Pancreas (tissue), 10 donors: ENCODE results near the gene CFAP57. TPM values are rescaled to one million over a fixed set of nuclear protein-coding genes. Genes with fewer than 3 reads are reported as not detected.
A peak's percentile ranks its signal among the peaks of the same experiment; 100 is the strongest.

ENCODE experiments used
- ATAC-seq, 4 donors: fragments of 200-7000 bp; cut with Tn5 transposase; one replicate each; pipeline versions ENCODE4 v1.8.0 to v1.9.1; 2020; ENCODE audit warnings: mild to moderate bottlenecking in 4 of 4, moderate library complexity in 4 of 4
- DNase-seq, 6 donors: peaks; one replicate each; pipeline ENCODE4 v3.0.0-alpha.2; 2020
- FAIRE-seq: peaks from 2 replicates; lab custom pipeline; 2012; peaks lifted over from hg19 to GRCh38; lab: Jason Lieb, UNC
- H3K27ac ChIP-seq, 4 donors: fragments of 200-600 bp; sonication (generic); 1 replicate in 3 of 4; 2 replicates in 1 of 4; pipeline versions ENCODE4 v1.5.0 to v1.8.0; 2020
- H3K27me3 ChIP-seq, 4 donors: fragments of 200-600 bp; one replicate each; pipeline ENCODE4 v1.8.0; 2021
- H3K36me3 ChIP-seq, 3 donors: fragments of 200-600 bp; sonication (generic) in 1 of 3; one replicate each; pipeline versions ENCODE4 v1.5.0 to v1.8.0; 2020 to 2021
- H3K4me1 ChIP-seq, 3 donors: fragments of 200-600 bp; one replicate each; pipeline ENCODE4 v1.8.0; 2021
- H3K4me3 ChIP-seq, 4 donors: fragments of 200-600 bp; sonication (generic) in 2 of 4; one replicate each; pipeline versions ENCODE4 v1.5.0 to v1.8.0; 2020 to 2021
- H3K9me3 ChIP-seq, 4 donors: fragments of 200-600 bp; one replicate each; pipeline ENCODE4 v1.8.0; 2021
- CTCF ChIP-seq, 4 donors: fragments of 200-600 bp; sonication (generic) in 3 of 4; IDR thresholded peaks; one replicate each; pipeline versions ENCODE4 v1.5.0 to v1.8.0; 2021; ENCODE audit warnings: antibody characterized with exemption in 4 of 4
- WGBS, 2 donors: extraction: QIAGEN DNeasy Blood & Tissue Kit; methylation state at CpG; one replicate each; pipeline ENCODE4 v1.1.7; 2013; 5-methylcytosine and 5-hydroxymethylcytosine counted together
- intact Hi-C, 3 donors: fragments of 100-400 bp; cut with DNase I; formaldehyde crosslinking; loops; one replicate each; pipeline versions ENCODE4 v1.11.1 to v1.14.2; 2022
- polyA plus RNA-seq, 2 donors: library from polyadenylated mRNA; stranded (reverse); fragments of 200-250 nt; gene quantifications; one replicate each; pipeline ENCODE4 v1.2.3, GENCODE V29; 2013
- total RNA-seq, 6 donors: library from RNA; stranded (reverse); fragmentation: NEBNext Ultra II Directional in 4 of 6; extraction: Animal tissue kit (Norgen Biotek cat#: 25700) in 4 of 6; gene quantifications; one replicate each; pipeline versions ENCODE4 v1.2.1 to v1.2.4, GENCODE V29; 2021 to 2023
- donor health status: healthy with polysubstance abuse.
- donor health status: DM: no; HTN: no; CAD: no; lungs with moderate emphysema.
- donor health status: DM: no; HTN: no; CAD: no.
- donor health status: control.
- donor health status: control.
- donor health status: Bipolar disorder and iron deficiency.
- donor health status: DM: yes; HTN: yes; CAD: no.
- donor health status: DM: no; HTN: no; CAD: no.
- donor health status: DM: no; HTN: no; CAD: no.
- donor health status: DM: yes; HTN: yes; CAD: no.

Gene CFAP57
- total and polyA plus RNA-seq, 8 donors = 0.14 to 0.61 (median 0.21) TPM

- Histone ChIP-seq H3K36me3 (peaks cover 0 to 5% (median 0%) of the 10 kb centered on the region in 3 donors), H3K27me3 (no peaks in the 10 kb centered on the region), H3K4me3 (no peak overlapping the region), H3K4me1 (peaks cover 5 to 25% (median 16%) of the 10 kb centered on the region in 3 donors), H3K9me3 (no peaks in the 10 kb centered on the region), H3K27ac (no peak overlapping the region)
- WGBS, 2 donors = 96 to 98% methylated on average over 46 of the region's 46 CpGs
- no peak for TF ChIP-seq CTCF (IDR thresholded peaks at IDR 0.05)
- DNase-seq = peak in 2 of 6 donors; percentile 3 to 13
- no peak for ATAC-seq
- intact Hi-C loops = no loop called here
- FAIRE-seq = no peak
Observed at GRCh38 chr1:43272576-43273571, 100.7 kb downstream of the CFAP57 start.

GRCh38 chr1:43273708-43274107 lies 101.6 kb downstream of the CFAP57 start:
- no peak for TF ChIP-seq CTCF (IDR thresholded peaks at IDR 0.05)
- peak in 2 of 6 donors; percentile 3 to 6 for DNase-seq

GRCh38 chr1:43274125-43274803 lies 102.1 kb downstream of the CFAP57 start:
- peak overlapping the region in 2 of 4 donors; percentile 8 to 30 for H3K27ac ChIP-seq
- H3K4me1 ChIP-seq = peaks cover 5 to 23% (median 16%) of the 10 kb centered on the region in 3 donors
- H3K9me3 ChIP-seq = no peaks in the 10 kb centered on the region
- 34 to 43% methylated on average over 11 of the region's 11 CpGs for WGBS, 2 donors
- no peaks in the 10 kb centered on the region for H3K27me3 ChIP-seq
- no peak overlapping the region for H3K4me3 ChIP-seq
- DNase-seq = peak in 2 of 6 donors; percentile 14 to 26
- peaks cover 0 to 5% (median 0%) of the 10 kb centered on the region in 3 donors for H3K36me3 ChIP-seq
- intact Hi-C loops = no loop called here
- TF ChIP-seq CTCF (IDR thresholded peaks at IDR 0.05) = no peak
- ATAC-seq = no peak
- FAIRE-seq = no peak

More at GRCh38 chr1:43273708-43274107, 101.6 kb downstream of the CFAP57 start:
- no peak for FAIRE-seq
- Histone ChIP-seq H3K36me3 (peaks cover 0 to 5% (median 0%) of the 10 kb centered on the region in 3 donors), H3K27ac (no peak overlapping the region), H3K4me1 (peaks cover 5 to 25% (median 16%) of the 10 kb centered on the region in 3 donors), H3K4me3 (no peak overlapping the region), H3K27me3 (no peaks in the 10 kb centered on the region), H3K9me3 (no peaks in the 10 kb centered on the region)
- intact Hi-C loops = no loop called here
- ATAC-seq = no peak
- WGBS, 2 donors = 84 to 95% methylated on average over 7 of the region's 7 CpGs

- no peaks in the 10 kb centered on the region for H3K27me3 ChIP-seq
- no peak overlapping the region for H3K4me3 ChIP-seq
- intact Hi-C loops = no loop called here
- FAIRE-seq (no peak), DNase-seq (peak in 2 of 6 donors; percentile 1 to 12), ATAC-seq (no peak)
- 73 to 76% methylated on average over 8 of the region's 8 CpGs for WGBS, 2 donors
- peaks cover 0 to 17% (median 11%) of the 10 kb centered on the region in 3 donors for H3K4me1 ChIP-seq
- TF ChIP-seq CTCF (IDR thresholded peaks at IDR 0.05) = no peak
- H3K27ac ChIP-seq = peak overlapping the region in 2 of 4 donors; percentile 8 to 30
- no peaks in the 10 kb centered on the region for H3K9me3 ChIP-seq
- peaks cover 0 to 5% (median 0%) of the 10 kb centered on the region in 3 donors for H3K36me3 ChIP-seq
Observed at GRCh38 chr1:43274804-43275180, 102.7 kb downstream of the CFAP57 start.
